Endodermal cell (in vitro differentiated cells): ENCODE results near the gene GPR84. TPM values are rescaled to one million over a fixed set of nuclear protein-coding genes. Genes with fewer than 3 reads are reported as not detected.

Experiments used
- DNase-seq: peaks from one replicate; pipeline ENCODE4 v3.0.0-alpha.2; 2017
- H3K27ac ChIP-seq: 2 replicates; pipeline ENCODE4 v1.5.1; 2013; ENCODE audit warnings: mild to moderate bottlenecking, low read depth, low read length, moderate library complexity
- H3K27me3 ChIP-seq: 2 replicates; pipeline ENCODE4 v1.6.1; 2013; ENCODE audit warnings: mild to moderate bottlenecking, low read length, moderate library complexity; ENCODE audit not compliant: insufficient read depth, control insufficient read depth, poor library complexity, severe bottlenecking
- H3K36me3 ChIP-seq: 2 replicates; pipeline ENCODE4 v1.7.0; 2013; ENCODE audit warnings: mild to moderate bottlenecking, low read length, moderate library complexity; ENCODE audit not compliant: control insufficient read depth, insufficient read depth
- H3K4me1 ChIP-seq: one replicate; pipeline ENCODE4 v1.7.0; 2013; ENCODE audit warnings: low read length; ENCODE audit not compliant: control insufficient read depth, insufficient read depth
- H3K4me3 ChIP-seq: 2 replicates; pipeline ENCODE4 v1.5.1; 2013; ENCODE audit warnings: mild to moderate bottlenecking, low read length, moderate library complexity
- H3K9ac ChIP-seq: 2 replicates; pipeline ENCODE4 v1.6.1; 2013; ENCODE audit warnings: mild to moderate bottlenecking, low read length, moderate library complexity; ENCODE audit not compliant: poor library complexity, severe bottlenecking; ENCODE audit errors: extremely low read depth
- H3K9me3 ChIP-seq: 2 replicates; pipeline ENCODE4 v1.6.1; 2013; ENCODE audit warnings: mild to moderate bottlenecking, low read length, moderate library complexity; ENCODE audit not compliant: control insufficient read depth
- H3K27ac Mint-ChIP-seq: 2 replicates; pipeline ENCODE4 v1.8.0; 2020; ENCODE audit warnings: mixed read lengths
- H3K27me3 Mint-ChIP-seq: 2 replicates; pipeline ENCODE4 v1.8.0; 2021; ENCODE audit warnings: mild to moderate bottlenecking, mixed read lengths; ENCODE audit not compliant: insufficient read depth
- H3K36me3 Mint-ChIP-seq: 2 replicates; pipeline ENCODE4 v1.8.0; 2020; ENCODE audit warnings: low read depth, mixed read lengths
- H3K4me1 Mint-ChIP-seq: 2 replicates; pipeline ENCODE4 v1.8.0; 2020; ENCODE audit warnings: mixed read lengths
- H3K4me3 Mint-ChIP-seq: 2 replicates; pipeline ENCODE4 v1.8.0; 2020; ENCODE audit warnings: mild to moderate bottlenecking, moderate library complexity, mixed read lengths
- H3K9me3 Mint-ChIP-seq: 2 replicates; pipeline ENCODE4 v1.8.0; 2020; ENCODE audit warnings: mild to moderate bottlenecking, mixed read lengths
- CTCF ChIP-seq: fragments of 200-600 bp; sonication (generic); conservative IDR thresholded peaks from 2 replicates; pipeline ENCODE4 v1.5.0; 2021; ENCODE audit warnings: antibody characterized with exemption, mild to moderate bottlenecking
- WGBS, 2 experiments: methylation state at CpG; one replicate each; pipeline versions ENCODE4 v1.1.5 to v1.1.7; 2013; ENCODE audit warnings: missing lambda C conversion rate in 2 of 2, mixed read lengths in 1 of 2; ENCODE audit not compliant: insufficient coverage in 1 of 2, insufficient read length in 1 of 2; 5-methylcytosine and 5-hydroxymethylcytosine counted together
- total RNA-seq, 2 donors: library from RNA; stranded (reverse); fragmentation: NEBNext Ultra II Directional in 1 of 2; extraction: Animal tissue kit (Norgen Biotek cat#: 25700) in 1 of 2; gene quantifications; 2 replicates in 1 of 2; 3 replicates in 1 of 2; pipeline ENCODE4 v1.2.1, GENCODE V29; 2021

Gene GPR84
- total RNA-seq, 2 donors from 2014 or later, result not detected

- Histone ChIP-seq H3K27ac (peak overlapping the region; percentile 40), H3K4me3 (peak overlapping the region; percentile 1), H3K4me1 (peaks cover 19% of the 10 kb centered on the region), H3K36me3 (peaks cover 40% of the 10 kb centered on the region), H3K27me3 (no peaks in the 10 kb centered on the region), H3K9ac (peak overlapping the region; percentile 30), H3K9me3 (peaks cover 16% of the 10 kb centered on the region)
- no peak for DNase-seq
- Mint-ChIP-seq H3K27me3 (no peaks in the 10 kb centered on the region), H3K4me1 (peaks cover 38% of the 10 kb centered on the region), H3K4me3 (no peak overlapping the region), H3K9me3 (peaks cover 9% of the 10 kb centered on the region), H3K36me3 (peaks cover 38% of the 10 kb centered on the region), H3K27ac (peak overlapping the region; percentile 20)
- 89 to 100% methylated on average over 1 to 2 of the region's 3 CpGs for WGBS, 2 experiments
- no peak for TF ChIP-seq CTCF
Observed at GRCh38 chr12:54337854-54338650, 26.2 kb downstream of the GPR84 start.

- Mint-ChIP-seq H3K27me3 (no peaks in the 10 kb centered on the region), H3K9me3 (peaks cover 9% of the 10 kb centered on the region), H3K36me3 (peaks cover 31% of the 10 kb centered on the region), H3K27ac (peak overlapping the region; percentile 20), H3K4me1 (peaks cover 38% of the 10 kb centered on the region), H3K4me3 (no peak overlapping the region)
- peak; percentile 33 for TF ChIP-seq CTCF
- H3K27me3 ChIP-seq, result no peaks in the 10 kb centered on the region
- peaks cover 33% of the 10 kb centered on the region for H3K36me3 ChIP-seq
- peak overlapping the region; percentile 30 for H3K27ac ChIP-seq
- H3K9ac ChIP-seq, result peak overlapping the region; percentile 17
- H3K4me1 ChIP-seq, result peaks cover 19% of the 10 kb centered on the region
- peaks cover 13% of the 10 kb centered on the region for H3K9me3 ChIP-seq
- DNase-seq, result peak; percentile 55
- 74 to 84% methylated on average over 3 of the region's 3 CpGs for WGBS, 2 experiments
- H3K4me3 ChIP-seq, result peak overlapping the region; percentile 1
Observed at GRCh38 chr12:54337280-54337842, 26.9 kb downstream of the GPR84 start.

- Histone ChIP-seq H3K36me3 (peaks cover 13% of the 10 kb centered on the region), H3K4me1 (peaks cover 20% of the 10 kb centered on the region), H3K27ac (no peak overlapping the region), H3K9ac (no peak overlapping the region), H3K27me3 (no peaks in the 10 kb centered on the region), H3K9me3 (no peaks in the 10 kb centered on the region), H3K4me3 (no peak overlapping the region)
- Mint-ChIP-seq H3K36me3 (peaks cover 15% of the 10 kb centered on the region), H3K4me3 (no peak overlapping the region), H3K27me3 (no peaks in the 10 kb centered on the region), H3K4me1 (peaks cover 31% of the 10 kb centered on the region), H3K27ac (no peak overlapping the region), H3K9me3 (no peaks in the 10 kb centered on the region)
- TF ChIP-seq CTCF, result no peak
- no peak for DNase-seq
- WGBS, 2 experiments, result 98% methylated on average over 4 of the region's 4 CpGs; no CpG with 5 or more reads in 1 of the 2 experiments
Observed at GRCh38 chr12:54333420-54334034, 30.8 kb downstream of the GPR84 start.
